Esophagus muscularis mucosa (tissue), 4 donors: ENCODE data around the gene OAT. TPM values are rescaled to one million over a fixed set of nuclear protein-coding genes. Genes with fewer than 3 reads are reported as not detected.

Source experiments
- DNase-seq: peaks from one replicate; pipeline ENCODE4 v3.0.0-alpha.2; 2017; ENCODE audit errors: extremely low spot score
- H3K27ac ChIP-seq, 4 donors: fragments of 200-600 bp; sonication (generic); replicated peaks in 1 of 4; 1 replicate in 3 of 4; 2 replicates in 1 of 4; pipeline ENCODE4 v1.5.1; 2016 to 2019; ENCODE audit warnings: mild to moderate bottlenecking in 1 of 4
- H3K27me3 ChIP-seq, 4 donors: fragments of 200-600 bp; sonication (generic); one replicate each; pipeline versions ENCODE4 v1.5.1 to v1.6.0; 2016 to 2019
- H3K36me3 ChIP-seq, 4 donors: fragments of 200-600 bp; sonication (generic); one replicate each; pipeline ENCODE4 v1.5.1; 2016 to 2019
- H3K4me1 ChIP-seq, 4 donors: fragments of 200-600 bp; sonication (generic); one replicate each; pipeline ENCODE4 v1.5.1; 2016 to 2019
- H3K4me3 ChIP-seq, 4 donors: fragments of 200-600 bp; sonication (generic); 1 replicate in 2 of 4; 2 replicates in 2 of 4; pipeline ENCODE4 v1.5.1; 2016 to 2019; ENCODE audit warnings: mild to moderate bottlenecking in 4 of 4, moderate library complexity in 1 of 4
- H3K9me3 ChIP-seq, 4 donors: fragments of 200-600 bp; sonication (generic); 1 replicate in 3 of 4; 2 replicates in 1 of 4; pipeline ENCODE4 v1.5.1; 2016 to 2019
- CTCF ChIP-seq, 3 experiments: fragments of 200-600 bp in 2 of 3; fragments of 450-650 bp in 1 of 3; sonication (generic) in 2 of 3; IDR thresholded peaks; one replicate each; pipeline ENCODE4 v1.5.1; 2017 to 2019; ENCODE audit warnings: antibody characterized with exemption in 3 of 3, mild to moderate bottlenecking in 2 of 3, moderate library complexity in 1 of 3
- EP300 ChIP-seq: sonication (generic); formaldehyde crosslinking; IDR thresholded peaks from one replicate; pipeline ENCODE4 v1.6.1; 2017; ENCODE audit warnings: antibody characterized with exemption
- POLR2A ChIP-seq: fragments of 450-650 bp; IDR thresholded peaks from one replicate; pipeline ENCODE4 v1.6.1; 2017; ENCODE audit warnings: antibody characterized with exemption, moderate library complexity, mild to moderate bottlenecking, low read depth
- POLR2AphosphoS5 ChIP-seq, 2 donors: sonication (generic); formaldehyde crosslinking; IDR thresholded peaks; one replicate each; pipeline ENCODE4 v1.6.1; 2017; ENCODE audit warnings: antibody characterized with exemption in 2 of 2
- WGBS: methylation state at CpG from one replicate; pipeline ENCODE4 v1.1.5; 2018; 5-methylcytosine and 5-hydroxymethylcytosine counted together
- intact Hi-C: fragments of 100-400 bp; cut with DNase I; formaldehyde crosslinking; loops from one replicate; pipeline ENCODE4 v1.15.1; 2023
- total RNA-seq, 4 donors: library from RNA; depleted of rRNA; stranded (reverse); fragments of >200 nt; gene quantifications; one replicate each; pipeline versions ENCODE4 v1.1.0 to v1.2.1, GENCODE V29; 2016

Gene OAT
- total RNA-seq, 4 donors from 2014 or later, result 98.8 to 169 (median 143) TPM

- intact Hi-C loops, result no loop called here
- no peaks in the 10 kb centered on the region for H3K9me3 ChIP-seq
- WGBS, result 92% methylated on average over 4 of the region's 4 CpGs
- TF ChIP-seq POLR2A (no peak), CTCF (IDR thresholded peaks at IDR 0.05) (no peak), POLR2AphosphoS5 (IDR thresholded peaks at IDR 0.05) (no peak), EP300 (no peak)
- no peaks in the 10 kb centered on the region for H3K4me1 ChIP-seq
- H3K27ac ChIP-seq, result no peak overlapping the region
- no peak overlapping the region for H3K4me3 ChIP-seq
- H3K36me3 ChIP-seq, result no peaks in the 10 kb centered on the region
- DNase-seq, result no peak
- peaks cover 0 to 15% (median 0%) of the 10 kb centered on the region in 4 donors for H3K27me3 ChIP-seq
These were observed 11.4 kb upstream of the OAT start for GRCh38 chr10:124430077-124430476.

GRCh38 chr10:124429576-124429975 is 10.9 kb upstream of the OAT start:
- no peaks in the 10 kb centered on the region for H3K9me3 ChIP-seq
- DNase-seq, result no peak
- intact Hi-C loops, result no loop called here

GRCh38 chr10:124428207-124428777 is 9.6 kb upstream of the OAT start:
- Histone ChIP-seq H3K36me3 (no peaks in the 10 kb centered on the region), H3K4me3 (no peak overlapping the region), H3K27me3 (peaks cover 0 to 15% (median 0%) of the 10 kb centered on the region in 4 donors), H3K4me1 (no peaks in the 10 kb centered on the region), H3K27ac (no peak overlapping the region), H3K9me3 (no peaks in the 10 kb centered on the region)
- intact Hi-C loops, result no loop called here
- TF ChIP-seq CTCF (IDR thresholded peaks at IDR 0.05) (no peak), EP300 (no peak), POLR2AphosphoS5 (IDR thresholded peaks at IDR 0.05) (no peak), POLR2A (no peak)
- no peak for DNase-seq
- WGBS, result 72% methylated on average over 3 of the region's 3 CpGs

More at GRCh38 chr10:124429576-124429975, 10.9 kb upstream of the OAT start:
- TF ChIP-seq EP300, result no peak
- TF ChIP-seq POLR2A, result no peak
- no peak for TF ChIP-seq CTCF (IDR thresholded peaks at IDR 0.05)
- TF ChIP-seq POLR2AphosphoS5 (IDR thresholded peaks at IDR 0.05), result no peak
- no peaks in the 10 kb centered on the region for H3K4me1 ChIP-seq
- H3K27ac ChIP-seq, result no peak overlapping the region
- H3K4me3 ChIP-seq, result no peak overlapping the region
- peaks cover 0 to 15% (median 0%) of the 10 kb centered on the region in 4 donors for H3K27me3 ChIP-seq
- 74% methylated on average over 5 of the region's 5 CpGs for WGBS
- no peaks in the 10 kb centered on the region for H3K36me3 ChIP-seq

- H3K4me1 ChIP-seq, result no peaks in the 10 kb centered on the region
- no peaks in the 10 kb centered on the region for H3K9me3 ChIP-seq
- 93% methylated on average over 4 of the region's 4 CpGs for whole genome bisulfite sequencing
- H3K36me3 ChIP-seq, result no peaks in the 10 kb centered on the region
- TF ChIP-seq CTCF (IDR thresholded peaks at IDR 0.05) (no peak), POLR2AphosphoS5 (IDR thresholded peaks at IDR 0.05) (no peak), EP300 (no peak), POLR2A (no peak)
- intact Hi-C loops, result no loop called here
- H3K27me3 ChIP-seq, result peaks cover 0 to 15% (median 0%) of the 10 kb centered on the region in 4 donors
- H3K4me3 ChIP-seq, result no peak overlapping the region
- no peak overlapping the region for H3K27ac ChIP-seq
- no peak for DNase-seq
These were observed 6.7 kb upstream of the OAT start for GRCh38 chr10:124425227-124425962.
